ENCODE data around the gene HCRTR1. TPM values are rescaled to one million over a fixed set of nuclear protein-coding genes. Genes with fewer than 3 reads are reported as not detected.
"Not testable (repeated sequence)": the region's sequence is repeated elsewhere in the genome, so short reads cannot be mapped to it uniquely, and the experiment has no call there.

HCRTR1 gene
- total RNA-seq, 4 donors from 2014 or later = 0.45 to 1.8 (median 1.7) TPM; not detected in 1

DNA sequence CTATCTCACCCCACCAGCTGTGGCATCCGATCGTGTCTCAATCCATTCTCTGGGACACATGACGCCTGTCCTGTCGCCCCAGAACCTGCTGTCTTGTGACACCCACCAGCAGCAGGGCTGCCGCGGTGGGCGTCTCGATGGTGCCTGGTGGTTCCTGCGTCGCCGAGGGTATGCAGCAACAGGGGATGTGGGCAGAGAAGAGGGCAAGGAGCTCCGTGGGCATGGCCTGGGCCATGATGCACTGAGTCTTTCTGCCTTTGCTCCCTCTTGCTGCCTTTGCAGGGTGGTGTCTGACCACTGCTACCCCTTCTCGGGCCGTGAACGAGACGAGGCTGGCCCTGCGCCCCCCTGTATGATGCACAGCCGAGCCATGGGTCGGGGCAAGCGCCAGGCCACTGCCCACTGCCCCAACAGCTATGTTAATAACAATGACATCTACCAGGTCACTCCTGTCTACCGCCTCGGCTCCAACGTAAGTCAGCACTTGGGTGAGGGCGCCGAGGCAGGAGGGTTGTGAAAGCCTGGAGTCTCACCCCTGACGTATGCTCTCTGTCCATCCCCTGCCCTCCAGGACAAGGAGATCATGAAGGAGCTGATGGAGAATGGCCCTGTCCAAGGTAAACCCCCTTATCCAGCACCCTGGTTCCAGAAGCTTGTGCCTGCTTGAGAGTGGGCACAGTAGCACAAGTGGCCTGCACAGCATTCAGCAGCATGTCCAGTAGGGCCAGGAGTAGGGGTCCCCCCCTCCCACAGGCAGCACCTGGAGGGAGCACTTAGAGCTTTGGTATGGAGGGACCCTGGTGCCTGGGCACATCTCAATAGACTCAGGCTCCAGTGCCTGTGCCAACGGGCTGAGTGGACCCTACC lies 32.4 kb upstream of the HCRTR1 start:
- no peak overlapping the region for H3K4me3 ChIP-seq
- H3K27ac ChIP-seq (replicated peaks in 1 of 4) = peak overlapping the region; percentile 92 to 96 (median 94)
- no peaks in the 10 kb centered on the region for H3K27me3 ChIP-seq
- no peaks in the 10 kb centered on the region for H3K9me3 ChIP-seq
- H3K36me3 ChIP-seq = peaks cover 14 to 62% (median 40%) of the 10 kb centered on the region in 4 donors
- WGBS = 81% methylated on average over 22 of the region's 27 CpGs
- no peak for TF ChIP-seq POLR2AphosphoS5 (IDR thresholded peaks at IDR 0.05)
- no peak for TF ChIP-seq EP300 (IDR thresholded peaks at IDR 0.05)
- TF ChIP-seq, protein P1, sequence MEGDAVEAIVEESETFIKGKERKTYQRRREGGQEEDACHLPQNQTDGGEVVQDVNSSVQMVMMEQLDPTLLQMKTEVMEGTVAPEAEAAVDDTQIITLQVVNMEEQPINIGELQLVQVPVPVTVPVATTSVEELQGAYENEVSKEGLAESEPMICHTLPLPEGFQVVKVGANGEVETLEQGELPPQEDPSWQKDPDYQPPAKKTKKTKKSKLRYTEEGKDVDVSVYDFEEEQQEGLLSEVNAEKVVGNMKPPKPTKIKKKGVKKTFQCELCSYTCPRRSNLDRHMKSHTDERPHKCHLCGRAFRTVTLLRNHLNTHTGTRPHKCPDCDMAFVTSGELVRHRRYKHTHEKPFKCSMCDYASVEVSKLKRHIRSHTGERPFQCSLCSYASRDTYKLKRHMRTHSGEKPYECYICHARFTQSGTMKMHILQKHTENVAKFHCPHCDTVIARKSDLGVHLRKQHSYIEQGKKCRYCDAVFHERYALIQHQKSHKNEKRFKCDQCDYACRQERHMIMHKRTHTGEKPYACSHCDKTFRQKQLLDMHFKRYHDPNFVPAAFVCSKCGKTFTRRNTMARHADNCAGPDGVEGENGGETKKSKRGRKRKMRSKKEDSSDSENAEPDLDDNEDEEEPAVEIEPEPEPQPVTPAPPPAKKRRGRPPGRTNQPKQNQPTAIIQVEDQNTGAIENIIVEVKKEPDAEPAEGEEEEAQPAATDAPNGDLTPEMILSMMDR (IDR thresholded peaks at IDR 0.05) = no peak
- TF ChIP-seq POLR2A (IDR thresholded peaks at IDR 0.05; ENCODE audit: low read depth) = no peak
- intact Hi-C loops (cut with DNase I) = no loop called here
- H3K4me1 ChIP-seq = peaks cover 91 to 96% (median 94%) of the 10 kb centered on the region in 4 donors
- no peak for DNase-seq (ENCODE audit: extremely low spot score)

DNA sequence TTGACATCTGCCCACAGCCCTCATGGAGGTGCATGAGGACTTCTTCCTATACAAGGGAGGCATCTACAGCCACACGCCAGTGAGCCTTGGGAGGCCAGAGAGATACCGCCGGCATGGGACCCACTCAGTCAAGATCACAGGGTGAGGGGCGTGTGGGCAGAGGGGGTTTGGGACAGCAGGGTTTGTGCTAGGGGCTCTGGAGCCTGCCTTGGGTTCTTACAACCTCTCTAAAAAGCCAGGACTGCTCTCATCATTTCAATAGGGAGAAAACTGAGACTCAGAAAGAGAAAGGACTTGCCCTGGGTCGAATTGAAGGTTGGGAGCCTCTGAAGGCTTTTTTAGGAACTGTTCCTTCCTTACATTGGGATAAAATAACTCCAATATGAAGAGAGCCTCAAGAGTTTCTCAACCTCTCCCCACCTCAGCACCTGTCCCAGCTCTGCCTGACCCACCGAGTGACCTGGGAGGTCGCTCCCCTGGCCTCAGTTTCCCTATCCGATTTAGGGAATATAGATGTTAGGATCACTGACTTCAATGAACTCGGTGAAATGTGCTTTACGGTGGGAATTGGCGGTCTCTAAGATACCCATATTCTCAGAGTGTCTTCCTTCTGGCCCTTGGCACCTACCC lies 31.6 kb upstream of the HCRTR1 start:
- Histone ChIP-seq H3K27ac (replicated peaks in 1 of 4) (peak overlapping the region; percentile 92 to 96 (median 94)), H3K36me3 (peaks cover 14 to 62% (median 40%) of the 10 kb centered on the region in 4 donors)
- no peak for DNase-seq (ENCODE audit: extremely low spot score)

DNA sequence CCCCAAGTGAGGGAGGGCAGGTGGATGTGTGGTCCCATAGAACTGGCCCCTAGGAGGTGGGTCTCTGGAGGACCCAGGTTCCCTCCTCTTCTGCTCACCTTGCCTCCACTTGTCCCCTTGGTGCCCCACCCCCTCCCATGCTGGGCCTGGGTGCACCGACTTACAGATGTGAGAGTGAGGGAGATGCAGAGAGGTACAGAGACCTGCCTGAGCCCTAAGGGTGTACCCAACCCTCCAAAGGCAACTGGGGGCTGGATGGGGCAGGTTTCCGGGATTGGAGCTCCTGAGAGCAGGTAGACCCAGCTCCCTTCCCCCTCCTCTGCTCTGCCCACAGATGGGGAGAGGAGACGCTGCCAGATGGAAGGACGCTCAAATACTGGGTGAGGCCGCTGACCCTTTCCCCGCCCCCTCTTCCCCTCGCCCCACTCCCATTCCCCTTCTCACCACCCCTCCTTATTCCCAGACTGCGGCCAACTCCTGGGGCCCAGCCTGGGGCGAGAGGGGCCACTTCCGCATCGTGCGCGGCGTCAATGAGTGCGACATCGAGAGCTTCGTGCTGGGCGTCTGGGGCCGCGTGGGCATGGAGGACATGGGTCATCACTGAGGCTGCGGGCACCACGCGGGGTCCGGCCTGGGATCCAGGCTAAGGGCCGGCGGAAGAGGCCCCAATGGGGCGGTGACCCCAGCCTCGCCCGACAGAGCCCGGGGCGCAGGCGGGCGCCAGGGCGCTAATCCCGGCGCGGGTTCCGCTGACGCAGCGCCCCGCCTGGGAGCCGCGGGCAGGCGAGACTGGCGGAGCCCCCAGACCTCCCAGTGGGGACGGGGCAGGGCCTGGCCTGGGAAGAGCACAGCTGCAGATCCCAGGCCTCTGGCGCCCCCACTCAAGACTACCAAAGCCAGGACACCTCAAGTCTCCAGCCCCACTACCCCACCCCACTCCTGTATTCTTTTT lies 30.8 kb upstream of the HCRTR1 start:
- Histone ChIP-seq H3K4me1 (peaks cover 79 to 85% (median 82%) of the 10 kb centered on the region in 4 donors), H3K27ac (replicated peaks in 1 of 4) (peak overlapping the region; percentile 92 to 96 (median 94)), H3K4me3 (no peak overlapping the region), H3K9me3 (no peaks in the 10 kb centered on the region), H3K27me3 (no peaks in the 10 kb centered on the region), H3K36me3 (peaks cover 14 to 56% (median 40%) of the 10 kb centered on the region in 4 donors)
- TF ChIP-seq POLR2AphosphoS5 (IDR thresholded peaks at IDR 0.05) (peak in 1 of 2 donors; percentile 32), EP300 (IDR thresholded peaks at IDR 0.05) (no peak), POLR2A (IDR thresholded peaks at IDR 0.05; ENCODE audit: low read depth) (no peak)
- TF ChIP-seq, protein P1 (IDR thresholded peaks at IDR 0.05) = no peak
- intact Hi-C loops (cut with DNase I) = no loop called here
- WGBS = 78% methylated on average over 28 of the region's 47 CpGs
- DNase-seq (ENCODE audit: extremely low spot score) = no peak

More for the DNA sequence above, 31.6 kb upstream of the HCRTR1 start:
- Histone ChIP-seq H3K4me1 (peaks cover 85 to 88% (median 87%) of the 10 kb centered on the region in 4 donors), H3K27me3 (no peaks in the 10 kb centered on the region), H3K4me3 (no peak overlapping the region), H3K9me3 (no peaks in the 10 kb centered on the region)
- intact Hi-C loops (cut with DNase I) = no loop called here
- WGBS = 84% methylated on average over 10 of the region's 11 CpGs
- TF ChIP-seq, protein P1 (IDR thresholded peaks at IDR 0.05) = no peak
- TF ChIP-seq POLR2A (IDR thresholded peaks at IDR 0.05; ENCODE audit: low read depth) (no peak), POLR2AphosphoS5 (IDR thresholded peaks at IDR 0.05) (no peak), EP300 (IDR thresholded peaks at IDR 0.05) (no peak)

DNA sequence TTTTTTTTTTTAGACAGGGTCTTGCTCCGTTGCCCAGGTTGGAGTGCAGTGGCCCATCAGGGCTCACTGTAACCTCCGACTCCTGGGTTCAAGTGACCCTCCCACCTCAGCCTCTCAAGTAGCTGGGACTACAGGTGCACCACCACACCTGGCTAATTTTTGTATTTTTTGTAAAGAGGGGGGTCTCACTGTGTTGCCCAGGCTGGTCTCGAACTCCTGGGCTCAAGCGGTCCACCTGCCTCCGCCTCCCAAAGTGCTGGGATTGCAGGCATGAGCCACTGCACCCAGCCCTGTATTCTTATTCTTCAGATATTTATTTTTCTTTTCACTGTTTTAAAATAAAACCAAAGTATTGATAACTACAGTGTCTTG lies 30.2 kb upstream of the HCRTR1 start:
- H3K4me3 ChIP-seq; H3K27me3 ChIP-seq; DNase-seq (ENCODE audit: extremely low spot score); H3K9me3 ChIP-seq; intact Hi-C loops (cut with DNase I): not testable (repeated sequence)
- Histone ChIP-seq H3K27ac (replicated peaks in 1 of 4) (peak overlapping the region; percentile 92 to 96 (median 94)), H3K36me3 (peaks cover 14 to 51% (median 40%) of the 10 kb centered on the region in 4 donors), H3K4me1 (peaks cover 74 to 85% (median 82%) of the 10 kb centered on the region in 4 donors)
- WGBS = 84% methylated on average over 5 of the region's 5 CpGs
